ENCODE data around the gene SLC1A7. TPM values are rescaled to one million over a fixed set of nuclear protein-coding genes. Genes with fewer than 3 reads are reported as not detected.

Gene SLC1A7
- total RNA-seq, 2 experiments from 2014 or later: not detected

Other genes starting within 250 kb of the SLC1A7 start
- 10 to 100 TPM; 75.7 to 84.5 TPM for gene ECHDC2, start 220.9 kb downstream of the SLC1A7 start, total RNA-seq
- gene SCP2, start 215.4 kb downstream of the SLC1A7 start, total RNA-seq: 100 to 1,000 TPM in 1 of 2 experiments, 10 to 100 TPM in 1; 83.3 to 102 TPM
- gene PODN, start 80.4 kb downstream of the SLC1A7 start, total RNA-seq: not detected
- 10 to 100 TPM; 12.2 to 13.0 TPM for gene CPT2, start 54.2 kb upstream of the SLC1A7 start, total RNA-seq
- 10 to 100 TPM; 51.0 to 54.0 TPM for gene CZIB, start 78.0 kb upstream of the SLC1A7 start, total RNA-seq
- gene MAGOH, start 95.9 kb upstream of the SLC1A7 start, total RNA-seq: 10 to 100 TPM; 73.3 to 74.1 TPM
- gene LRP8, start 185.4 kb upstream of the SLC1A7 start, total RNA-seq: 10 to 100 TPM; 51.8 to 56.6 TPM

Measured in activated CD4-positive, alpha-beta T cell treated with anti-CD3 and anti-CD28 coated beads, Interleukin-2, amount 10 ng/mL, durations not matched to agents 7 days and 5 days (primary cell).